NT2/D1 (cell line): ENCODE measurements around the gene PARG.

ENCODE experiments used
- DNase-seq: peaks from one replicate; pipeline ENCODE4 v3.0.0-alpha.2; 2011; ENCODE audit warnings: low read depth, low spot score
- H3K27me3 ChIP-seq: 2 replicates; pipeline ENCODE4 v1.6.0; 2011; ENCODE audit warnings: mild to moderate bottlenecking; ENCODE audit not compliant: insufficient read length, insufficient read depth
- H3K36me3 ChIP-seq: 2 replicates; pipeline ENCODE4 v1.6.1; 2011; ENCODE audit warnings: mild to moderate bottlenecking, low read length, mixed read lengths; ENCODE audit not compliant: insufficient read depth, insufficient read length
- H3K4me1 ChIP-seq: 2 replicates; pipeline ENCODE4 v1.5.1; 2011; ENCODE audit not compliant: insufficient read depth, insufficient read length
- H3K4me3 ChIP-seq: 2 replicates; pipeline ENCODE4 v1.5.1; 2011; ENCODE audit warnings: low read depth; ENCODE audit not compliant: insufficient read length
- H3K9ac ChIP-seq: 2 replicates; pipeline ENCODE4 v1.6.0; 2011; ENCODE audit warnings: low read depth; ENCODE audit not compliant: insufficient read length
- H3K9me3 ChIP-seq: 2 replicates; pipeline ENCODE4 v1.5.1; 2011; ENCODE audit warnings: mild to moderate bottlenecking, low read length; ENCODE audit not compliant: insufficient read depth
- SUZ12 ChIP-seq: IDR thresholded peaks from 2 replicates; pipeline ENCODE4 v1.6.1; 2011; ENCODE audit not compliant: insufficient read length, insufficient read depth; ENCODE audit errors: extremely low read depth
- YY1 ChIP-seq: IDR thresholded peaks from 2 replicates; pipeline ENCODE4 v1.6.1; 2011; ENCODE audit not compliant: insufficient read length, insufficient read depth
- ZNF274 ChIP-seq: IDR thresholded peaks from 2 replicates; pipeline ENCODE4 v1.6.1; 2011; ENCODE audit warnings: mild to moderate bottlenecking, low read depth, low read length

PARG gene

GRCh38 chr10:49769692-49770091 lies 172.1 kb downstream of the PARG start:
- DNase-seq: no peak
- no peak overlapping the region for H3K4me3 ChIP-seq
- TF ChIP-seq YY1: no peak
- H3K36me3 ChIP-seq: no peaks in the 10 kb centered on the region
- H3K4me1 ChIP-seq: no peaks in the 10 kb centered on the region
- no peak overlapping the region for H3K9ac ChIP-seq
- H3K9me3 ChIP-seq: no peaks in the 10 kb centered on the region; the same call in 1 of the 2 replicates
- H3K27me3 ChIP-seq: no peaks in the 10 kb centered on the region

GRCh38 chr10:49768731-49769130 lies 173.1 kb downstream of the PARG start:
- no peaks in the 10 kb centered on the region for H3K4me1 ChIP-seq
- no peaks in the 10 kb centered on the region for H3K36me3 ChIP-seq
- no peak for DNase-seq
- no peak for TF ChIP-seq ZNF274
- TF ChIP-seq YY1: no peak
- no peak for TF ChIP-seq SUZ12
- no peaks in the 10 kb centered on the region; the same call in 1 of the 2 replicates for H3K9me3 ChIP-seq
- H3K9ac ChIP-seq: no peak overlapping the region
- H3K27me3 ChIP-seq: peaks cover 9% of the 10 kb centered on the region
- no peak overlapping the region for H3K4me3 ChIP-seq

GRCh38 chr10:49768329-49768728 lies 173.5 kb downstream of the PARG start:
- DNase-seq: no peak
- Histone ChIP-seq H3K9ac (no peak overlapping the region), H3K4me1 (no peaks in the 10 kb centered on the region), H3K9me3 (no peaks in the 10 kb centered on the region; the same call in 1 of the 2 replicates), H3K4me3 (no peak overlapping the region), H3K36me3 (no peaks in the 10 kb centered on the region), H3K27me3 (peaks cover 13% of the 10 kb centered on the region)
- TF ChIP-seq SUZ12 (no peak), YY1 (no peak), ZNF274 (no peak)
